NB4 (cell line): Measurements from ENCODE around the gene SAC3D1.
A peak's percentile ranks its signal among the peaks of the same experiment; 100 is the strongest.

Experiments
- DNase-seq: peaks from one replicate; pipeline ENCODE4 v3.0.0; 2010; ENCODE audit warnings: low read depth
- H3K4me3 ChIP-seq: one replicate; pipeline ENCODE4 v1.5.1; 2011; ENCODE audit warnings: mild to moderate bottlenecking, low read depth, low read length, moderate library complexity
- CTCF ChIP-seq: IDR thresholded peaks from one replicate; pipeline ENCODE4 v1.5.1; 2012; ENCODE audit warnings: low read depth, low read length
- MAX ChIP-seq: IDR thresholded peaks from 2 replicates; pipeline ENCODE4 v1.6.1; 2011; ENCODE audit warnings: low read depth, low read length
- MYC ChIP-seq: IDR thresholded peaks from 2 replicates; pipeline ENCODE4 v1.6.1; 2011; ENCODE audit warnings: low read depth, low read length
- POLR2A ChIP-seq: IDR thresholded peaks from 2 replicates; pipeline ENCODE4 v1.6.1; 2011; ENCODE audit warnings: mild to moderate bottlenecking; ENCODE audit not compliant: insufficient read length; ENCODE audit errors: extremely low read depth

Gene SAC3D1

GRCh38 chr11:65058419-65059054 lies 17.5 kb downstream of the SAC3D1 start, which contains the start of gene NAALADL1:
Gene NAALADL1 (minus strand): TSS chr11:65058553. CDS start chr11:65058521, 32 bp downstream.
- no peak for TF ChIP-seq CTCF
- no peak for TF ChIP-seq POLR2A
- TF ChIP-seq MYC = no peak
- TF ChIP-seq MAX = no peak
- H3K4me3 ChIP-seq = no peak within 1 kb of the TSS
- DNase-seq = no peak

- TF ChIP-seq POLR2A = no peak
- TF ChIP-seq MAX = no peak
- no peak for TF ChIP-seq CTCF
- no peak for TF ChIP-seq MYC
- H3K4me3 ChIP-seq = no peak overlapping the region
- DNase-seq = no peak
Measured at GRCh38 chr11:65059523-65059922, 18.5 kb downstream of the SAC3D1 start.

- TF ChIP-seq MYC (no peak), CTCF (no peak), POLR2A (no peak), MAX (no peak)
- DNase-seq = no peak
- no peak overlapping the region for H3K4me3 ChIP-seq
Measured at GRCh38 chr11:65059959-65060824, 19.2 kb downstream of the SAC3D1 start.

GRCh38 chr11:65060913-65061408 lies 20.0 kb downstream of the SAC3D1 start:
- peak; percentile 46 for DNase-seq
- H3K4me3 ChIP-seq = no peak overlapping the region
- TF ChIP-seq MAX (no peak), POLR2A (no peak)

- TF ChIP-seq MYC (no peak), MAX (no peak), CTCF (no peak), POLR2A (no peak)
- no peak for DNase-seq
- H3K4me3 ChIP-seq = no peak overlapping the region
Measured at GRCh38 chr11:65063532-65063931, 22.5 kb downstream of the SAC3D1 start.

- no peak for DNase-seq
- no peak overlapping the region for H3K4me3 ChIP-seq
- TF ChIP-seq MAX = no peak
- TF ChIP-seq POLR2A = no peak
- no peak for TF ChIP-seq CTCF
- TF ChIP-seq MYC = no peak
Measured at GRCh38 chr11:65064847-65065240, 23.8 kb downstream of the SAC3D1 start.
